NCI-H1930 (cell line): ENCODE measurements around the gene GRB2.
"Not testable (repeated sequence)": the region's sequence is repeated elsewhere in the genome, so short reads cannot be mapped to it uniquely, and the experiment has no call there.

Source experiments
- DNase-seq, 2 experiments: peaks; one replicate each; lab custom pipeline; 2025; lab: John Stamatoyannopoulos, UW

The GRB2 gene

DNA sequence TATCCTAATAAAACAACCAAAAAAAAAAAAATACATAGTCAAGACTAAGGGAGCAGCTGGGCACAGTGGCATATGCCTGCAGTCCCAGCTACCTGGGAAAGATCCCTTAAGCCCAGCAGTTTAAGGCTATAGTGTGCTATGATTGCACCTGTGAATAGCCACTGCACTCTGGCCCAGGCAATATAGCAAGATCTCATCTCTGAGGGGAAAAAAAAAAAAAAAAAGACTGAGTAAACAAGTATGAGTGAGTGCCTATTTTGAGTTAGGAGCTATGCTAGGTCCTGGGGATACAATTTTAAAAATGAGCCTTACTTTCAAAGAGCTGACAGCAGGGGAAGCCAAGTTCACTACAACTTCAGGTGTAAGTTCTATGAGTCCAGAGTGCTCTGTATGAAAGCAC, 55.4 kb downstream of the GRB2 start:
- no peak for DNase-seq

DNA sequence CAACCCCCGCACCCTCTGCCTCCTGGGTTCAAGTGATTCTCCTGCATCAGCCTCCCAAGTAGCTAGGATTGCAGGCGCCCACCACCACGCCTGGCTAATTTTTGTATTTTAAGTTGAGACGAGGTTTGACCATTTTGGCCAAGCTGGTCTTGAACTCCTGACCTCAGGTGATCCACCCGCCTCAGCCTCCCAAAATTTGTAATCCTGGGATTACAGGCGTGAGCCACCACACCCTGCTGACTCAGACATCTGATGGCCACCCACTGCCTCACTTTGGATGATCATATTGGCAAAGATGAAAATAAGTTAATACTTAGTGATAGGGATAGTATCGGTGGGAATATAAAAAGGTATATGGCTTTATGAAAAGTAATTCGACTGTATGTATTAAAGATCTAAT, 55.9 kb downstream of the GRB2 start:
- no peak for DNase-seq

DNA sequence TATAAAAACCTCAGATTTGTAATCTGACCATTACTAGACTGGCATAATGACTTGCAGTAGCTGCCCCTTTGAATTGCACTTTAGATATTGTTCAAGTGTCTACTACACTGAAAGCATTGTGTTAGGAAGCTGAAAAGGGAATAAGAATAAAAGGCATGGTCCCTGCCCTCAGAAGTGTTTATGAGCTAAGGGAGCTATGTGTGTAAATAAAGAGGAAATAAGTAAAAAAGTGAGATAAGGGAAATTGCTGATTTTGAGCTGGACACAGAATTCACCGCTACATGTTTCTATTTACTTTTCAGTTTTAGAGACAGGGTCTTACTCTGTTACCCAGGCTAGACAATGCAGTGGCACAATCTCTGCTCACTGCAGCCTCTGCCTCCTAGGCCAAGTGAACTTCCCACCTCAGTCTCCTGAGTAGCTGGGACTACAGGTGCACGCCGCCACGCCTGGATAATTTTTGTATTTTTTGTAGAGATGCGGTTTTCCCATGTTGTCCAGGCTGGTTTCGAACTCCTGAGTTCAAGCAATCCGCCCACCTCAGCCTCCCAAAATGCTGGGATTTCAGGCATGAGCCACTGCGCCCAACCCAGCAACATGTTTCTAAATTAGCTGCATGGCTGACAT, 57.0 kb downstream of the GRB2 start:
- DNase-seq: no peak

DNA sequence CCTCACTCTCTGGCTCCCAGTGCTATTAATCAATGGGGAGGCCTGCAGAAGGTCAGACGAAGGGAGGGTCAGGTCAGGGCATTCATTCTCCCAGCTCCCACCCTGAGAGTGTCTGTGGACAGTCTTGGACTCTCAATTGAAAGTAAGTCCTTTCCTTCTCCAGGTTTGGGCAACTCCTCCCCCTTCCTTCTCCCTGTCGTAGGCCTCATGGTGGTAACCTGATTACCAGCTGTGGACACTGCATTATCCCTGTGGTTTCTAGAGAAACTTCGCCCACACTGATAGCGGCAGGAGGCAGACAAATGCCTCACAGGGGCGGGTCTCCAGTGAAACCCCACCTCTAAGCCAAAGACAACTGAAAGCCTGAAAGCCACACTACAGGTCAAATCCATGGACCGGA, 58.6 kb downstream of the GRB2 start:
- DNase-seq: no peak

DNA sequence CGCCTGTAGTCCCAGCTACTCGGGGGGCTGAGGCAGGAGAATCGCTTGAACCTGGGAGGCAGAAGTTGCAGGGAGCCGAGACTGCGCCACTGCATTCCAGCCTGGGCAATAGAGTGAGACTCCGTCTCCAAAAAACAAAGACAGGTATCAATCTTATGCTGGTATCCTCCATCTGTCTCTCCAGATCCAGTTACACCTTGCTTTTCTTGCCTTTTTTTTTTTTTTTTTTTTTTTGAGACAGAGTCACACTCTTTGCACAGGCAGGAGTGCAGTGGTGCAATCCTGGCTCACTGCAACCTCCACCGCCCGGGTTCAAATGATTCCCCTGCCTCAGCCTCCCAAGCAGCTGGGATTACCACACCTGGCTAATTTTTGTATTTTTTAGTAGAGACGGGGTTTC, 59.1 kb downstream of the GRB2 start:
- not testable (repeated sequence) for DNase-seq

DNA sequence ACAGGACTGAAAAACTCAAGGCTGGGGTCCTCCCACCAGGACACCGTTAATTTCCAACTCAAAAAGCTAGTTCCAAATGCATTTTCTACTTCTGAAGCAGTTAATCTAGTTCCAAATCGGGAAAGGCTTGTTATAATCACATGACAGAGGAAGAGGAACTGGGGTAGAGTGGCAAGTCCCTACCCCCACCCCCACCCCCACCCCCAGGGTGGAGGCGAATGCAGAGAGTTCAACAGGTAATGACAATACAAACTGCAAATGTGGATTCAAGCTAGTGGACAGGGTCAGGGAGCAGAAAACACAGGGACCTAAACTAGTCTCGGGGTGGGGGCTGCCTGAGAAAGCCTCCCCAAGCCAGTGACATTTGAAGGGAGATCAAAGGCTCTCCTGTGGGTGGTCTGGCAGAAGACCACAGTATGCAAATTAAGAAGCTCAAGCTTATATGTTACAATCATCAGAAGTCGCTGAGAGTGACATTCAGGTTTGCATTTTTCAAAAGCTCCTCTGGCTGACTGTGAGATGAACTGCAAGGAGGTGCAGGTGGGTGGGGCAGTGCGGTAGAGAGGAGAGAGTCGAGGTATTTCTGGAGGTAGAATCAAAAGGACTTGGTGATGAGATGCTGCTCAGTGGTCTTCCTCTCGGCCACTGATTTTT, 59.8 kb downstream of the GRB2 start:
- DNase-seq: no peak

DNA sequence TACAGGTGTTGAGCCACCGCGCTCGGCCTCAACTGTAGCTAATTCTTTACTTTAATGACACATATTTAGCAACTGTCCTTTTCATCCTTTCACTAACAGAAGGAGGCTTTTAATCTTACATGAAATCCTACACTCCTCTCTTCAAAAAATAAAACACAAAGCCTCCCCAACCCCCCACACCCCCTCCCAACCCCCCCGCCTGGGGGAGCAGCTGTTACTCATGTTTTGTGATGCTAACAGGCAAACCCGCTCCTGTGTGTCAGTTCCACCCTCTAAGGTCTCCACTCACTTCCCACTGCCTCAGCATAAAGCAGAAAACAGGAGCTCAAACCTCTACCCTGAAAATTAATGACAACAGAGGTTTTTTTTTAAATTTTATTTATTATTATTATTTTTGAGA, 60.8 kb downstream of the GRB2 start:
- DNase-seq: no peak

DNA sequence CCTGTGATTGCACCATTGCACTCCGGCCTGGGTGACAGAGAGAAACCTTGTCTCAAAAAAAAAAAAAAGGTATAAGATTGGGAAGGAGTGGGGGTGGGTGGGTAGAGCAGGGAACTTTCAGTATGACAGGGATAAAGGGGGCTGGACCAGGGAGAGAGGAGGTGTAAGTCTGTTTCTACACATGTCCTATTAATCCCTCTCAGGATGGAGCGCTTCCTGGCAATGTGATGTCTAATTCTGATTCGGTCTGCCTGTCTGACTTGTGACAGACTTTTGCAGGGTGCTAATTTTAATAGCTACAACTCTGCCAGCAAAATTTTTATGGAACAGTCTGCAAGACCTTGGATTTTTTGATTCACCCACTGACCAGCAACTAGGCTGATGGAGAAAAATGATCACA, 62.5 kb downstream of the GRB2 start:
- no peak for DNase-seq

DNA sequence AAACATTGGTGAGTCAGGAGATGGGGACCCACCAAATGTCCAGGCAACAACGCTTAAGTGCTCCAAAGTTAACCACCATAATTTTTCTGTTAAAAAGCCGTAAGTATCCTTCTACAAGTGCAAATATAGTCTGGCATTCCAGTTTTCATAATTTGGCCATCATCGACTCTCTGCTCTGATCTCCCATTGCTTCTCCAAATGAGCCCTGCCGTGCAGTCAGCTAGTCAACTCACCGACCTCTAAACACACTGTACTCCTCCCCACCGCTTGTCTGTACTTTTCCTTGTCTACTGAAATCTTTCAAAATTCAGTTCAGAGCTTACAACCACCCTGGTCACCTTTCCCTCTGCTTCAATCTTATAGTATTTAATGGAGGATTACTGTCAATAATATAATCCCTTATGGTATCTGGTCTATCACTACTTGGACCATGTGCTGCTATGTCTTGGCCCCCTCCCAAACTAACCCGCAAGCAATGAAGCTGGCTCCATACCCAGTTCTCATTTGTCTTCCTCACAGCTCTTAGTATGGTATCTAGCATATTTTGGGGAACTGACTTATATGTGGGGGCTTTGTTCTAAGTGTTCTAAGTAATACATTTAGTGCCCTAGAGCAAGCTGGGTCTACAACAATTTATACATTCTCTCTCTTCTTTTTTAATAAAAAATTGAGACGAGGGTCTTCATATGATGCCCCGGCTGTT, 63.5 kb downstream of the GRB2 start:
- no peak for DNase-seq

DNA sequence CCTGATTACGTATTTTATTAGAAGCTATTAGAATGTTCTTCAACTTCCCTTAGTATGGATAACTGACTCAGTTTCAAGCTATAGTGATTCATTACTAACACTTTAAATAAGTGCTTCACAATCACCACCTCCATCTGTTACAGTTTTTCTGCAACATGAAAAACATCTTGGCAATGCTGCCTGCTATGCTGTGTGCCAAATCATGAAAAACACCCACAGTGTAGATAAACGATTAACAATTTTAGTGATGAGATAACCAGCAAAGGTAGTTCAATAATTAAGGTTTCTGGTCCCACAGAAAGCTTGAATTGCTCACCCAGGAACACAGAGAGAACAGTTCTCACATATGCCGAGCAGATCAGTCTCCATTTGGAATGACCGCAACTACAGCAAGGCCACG, 64.8 kb downstream of the GRB2 start:
- no peak for DNase-seq

DNA sequence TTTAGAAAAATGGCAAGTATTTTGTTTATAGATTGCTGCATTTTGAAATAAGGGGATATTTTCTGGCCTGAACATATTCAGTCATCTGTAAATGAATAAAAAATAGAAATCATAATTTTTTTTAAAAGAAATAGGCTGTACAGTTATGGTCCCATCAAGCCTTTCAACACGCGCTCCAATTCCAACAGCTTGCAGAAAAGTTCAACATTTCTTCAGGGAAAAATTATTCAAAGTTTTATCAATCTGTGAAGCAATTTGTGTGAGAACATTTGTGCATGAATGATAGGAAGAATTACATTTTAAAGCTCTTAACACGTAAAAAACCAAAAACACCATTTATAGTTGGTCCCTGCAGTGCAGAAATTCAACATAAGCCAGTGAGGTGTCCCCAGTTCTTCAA, 65.5 kb downstream of the GRB2 start:
- no peak for DNase-seq

DNA sequence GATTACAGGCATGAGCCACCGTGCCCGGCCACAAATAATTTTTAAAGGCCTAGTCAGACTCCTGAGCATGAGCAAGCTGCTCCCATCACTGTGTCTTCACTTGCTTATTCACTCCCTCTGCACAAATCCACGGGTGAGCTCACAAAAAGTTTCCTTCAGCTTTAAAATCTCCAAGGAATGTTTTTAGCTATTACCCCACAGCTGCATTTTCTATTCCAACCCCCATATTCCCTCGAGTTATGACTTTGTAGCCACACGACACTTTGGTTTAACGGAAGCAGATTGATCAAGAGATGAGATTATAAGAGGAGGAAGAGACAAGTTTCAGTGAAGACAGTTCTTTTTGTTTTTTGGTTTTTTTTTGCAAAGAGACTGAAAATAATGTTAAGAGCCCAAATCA, 67.1 kb downstream of the GRB2 start:
- no peak for DNase-seq

DNA sequence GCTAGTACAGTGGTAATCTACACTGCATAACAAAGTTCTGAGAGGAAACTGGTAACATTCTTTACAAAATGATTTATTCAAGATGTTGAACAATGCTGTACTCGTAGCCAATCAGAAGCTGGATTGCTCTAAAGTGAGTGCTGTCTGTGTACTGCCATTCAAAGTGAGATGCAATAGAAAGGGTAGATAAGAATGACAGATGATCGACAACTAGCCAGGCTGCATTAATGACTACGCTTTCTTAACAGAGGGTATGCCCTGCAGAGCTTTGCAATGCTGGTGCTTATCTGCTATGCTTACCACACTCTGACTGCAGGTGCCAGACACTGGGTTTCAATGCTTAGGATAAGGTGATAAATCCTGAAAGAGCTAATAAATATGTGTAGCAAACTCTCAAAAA, 70.2 kb downstream of the GRB2 start:
- DNase-seq: no peak

DNA sequence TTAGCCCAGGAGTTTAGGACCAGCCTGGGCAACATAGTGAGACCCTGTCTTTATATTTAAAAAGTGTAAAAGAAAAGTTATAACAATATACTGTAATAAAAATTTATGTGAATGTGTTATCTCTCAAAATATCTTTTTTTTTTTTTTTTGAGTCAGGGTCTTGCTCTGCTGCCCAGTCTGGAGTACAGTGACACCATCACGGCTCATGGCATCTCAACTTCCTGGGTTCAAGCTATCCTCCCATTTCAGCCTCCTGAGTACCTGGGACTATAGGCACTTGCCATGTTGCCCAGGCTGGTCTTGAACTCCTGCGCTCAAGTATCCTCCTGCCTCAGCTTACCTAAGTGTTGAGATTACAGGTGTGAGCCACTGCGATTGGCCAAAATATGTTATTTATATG, 70.8 kb downstream of the GRB2 start:
- no peak for DNase-seq

DNA sequence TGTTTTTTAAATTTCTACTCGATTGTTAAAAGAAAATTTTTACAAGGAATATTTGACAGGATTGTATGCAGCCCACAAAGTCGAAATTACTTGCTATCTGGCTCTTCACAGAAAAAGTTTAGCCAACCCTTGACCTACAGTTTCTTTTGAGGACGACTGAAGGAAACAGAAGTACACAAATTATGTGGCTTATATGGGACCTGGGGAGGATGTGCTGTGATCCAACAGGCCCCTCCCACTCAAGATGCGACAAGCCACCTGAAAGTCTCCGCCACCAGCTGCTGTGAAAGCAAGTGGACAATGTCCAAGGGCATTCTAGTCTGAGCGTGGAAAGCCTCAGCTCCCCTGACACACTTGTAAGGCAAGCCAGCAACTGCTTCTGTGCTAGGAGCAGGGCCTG, 73.8 kb downstream of the GRB2 start:
- no peak for DNase-seq

DNA sequence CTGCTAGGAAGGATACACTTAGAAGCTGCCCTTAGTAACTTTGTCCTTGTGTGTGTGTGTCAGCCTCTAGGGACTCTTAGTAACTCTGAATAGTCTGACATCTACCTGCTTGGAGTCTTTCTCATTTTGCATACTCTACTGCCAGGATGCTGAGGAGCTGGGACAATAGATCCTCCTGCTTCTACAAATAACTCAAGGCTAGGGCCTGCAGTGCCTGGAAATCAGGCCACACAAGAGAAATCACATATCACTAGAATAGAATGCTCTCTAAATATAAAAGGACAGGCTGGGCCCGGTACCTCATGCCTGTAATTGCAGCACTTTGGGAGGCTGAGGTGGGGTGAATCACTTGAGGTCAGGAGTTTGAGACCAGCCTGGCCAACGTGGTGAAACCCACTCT, 77.7 kb downstream of the GRB2 start:
- DNase-seq: no peak

DNA sequence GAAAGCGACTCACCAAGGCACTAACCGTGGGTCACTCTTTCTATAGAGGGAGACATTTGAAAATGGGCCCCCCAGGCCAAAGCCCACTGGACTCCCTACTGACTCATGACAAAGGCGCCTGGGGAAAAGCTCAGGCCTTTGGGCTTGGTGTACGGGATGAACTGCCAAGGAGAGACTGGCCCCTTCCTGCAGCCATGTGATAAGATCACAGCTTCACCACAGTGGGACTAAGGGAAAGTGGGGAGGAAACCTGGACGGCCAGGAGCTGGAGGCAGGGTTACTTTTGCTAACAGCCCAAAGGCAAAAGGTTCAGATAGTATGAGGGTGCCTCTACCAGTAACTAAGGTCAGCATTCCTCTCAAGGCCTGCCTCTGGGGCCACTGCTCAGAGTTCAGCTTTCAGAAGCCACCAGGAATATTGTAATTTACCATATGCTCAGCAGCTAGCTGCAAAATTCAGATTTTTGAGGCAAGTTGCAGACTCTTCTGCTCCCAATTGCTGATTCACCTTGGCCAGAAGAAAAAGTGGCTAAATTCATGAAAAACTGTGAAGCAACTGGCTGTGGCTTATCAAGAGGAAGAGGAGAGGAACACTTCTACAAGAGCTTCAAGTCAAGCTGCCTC, 79.1 kb downstream of the GRB2 start:
- no peak for DNase-seq

DNA sequence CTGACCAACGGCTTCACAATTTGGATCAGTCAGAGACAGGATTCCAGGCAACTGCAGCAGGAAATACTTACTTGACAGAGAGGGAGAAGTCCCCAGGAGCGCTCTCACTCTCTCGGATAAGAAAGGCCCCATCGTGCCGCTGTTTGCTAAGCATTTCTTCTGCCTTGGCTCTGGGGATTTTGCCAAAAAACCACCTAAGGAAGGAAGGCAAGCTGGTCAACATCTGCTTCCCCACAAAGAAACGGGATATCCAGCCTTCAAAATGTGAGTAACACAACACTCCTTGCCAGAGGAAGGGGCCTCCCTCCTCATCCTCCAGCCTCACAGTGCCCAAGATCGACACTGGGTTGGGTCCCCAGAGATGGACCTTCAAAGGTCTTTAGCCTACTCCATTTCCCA, 79.7 kb downstream of the GRB2 start:
- no peak for DNase-seq

DNA sequence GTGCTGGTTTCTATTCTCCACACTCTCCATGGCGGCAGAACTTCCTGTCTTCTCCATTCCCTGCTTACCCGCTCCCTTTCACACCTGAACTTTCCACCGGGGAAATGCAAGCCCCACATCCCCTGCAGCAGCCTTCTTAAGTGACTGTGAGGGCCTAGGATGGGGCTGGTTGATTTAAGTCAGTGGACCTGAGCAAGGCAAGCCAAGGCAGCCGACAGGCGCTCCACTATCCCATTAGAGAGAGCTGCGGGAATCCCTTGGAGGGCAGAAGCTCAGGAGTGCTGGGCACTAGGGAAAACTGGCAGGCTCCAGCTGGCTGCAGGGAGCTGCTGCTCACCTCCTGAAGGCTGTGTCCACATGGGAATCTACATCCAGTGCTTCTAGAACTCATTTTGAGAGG, 80.1 kb downstream of the GRB2 start:
- DNase-seq: no peak

DNA sequence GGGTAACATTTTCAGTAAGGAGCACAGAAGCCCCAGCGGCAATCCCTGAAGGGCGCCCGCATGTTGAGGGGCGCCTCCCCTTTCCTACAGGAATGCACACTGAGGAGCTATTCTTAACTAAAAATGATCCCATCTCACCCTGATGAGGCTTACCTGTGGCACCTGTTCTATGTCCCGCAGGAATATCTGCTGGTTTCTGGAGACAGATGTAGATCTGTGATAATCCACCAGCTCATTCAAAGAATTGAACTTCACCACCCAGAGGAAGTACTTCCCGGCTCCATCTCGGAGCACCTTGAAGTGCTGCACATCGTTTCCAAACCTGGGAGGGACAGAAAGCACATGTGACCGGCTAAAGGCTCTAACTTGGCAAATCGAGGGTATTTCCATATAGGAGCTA, 84.0 kb downstream of the GRB2 start:
- no peak for DNase-seq

DNA sequence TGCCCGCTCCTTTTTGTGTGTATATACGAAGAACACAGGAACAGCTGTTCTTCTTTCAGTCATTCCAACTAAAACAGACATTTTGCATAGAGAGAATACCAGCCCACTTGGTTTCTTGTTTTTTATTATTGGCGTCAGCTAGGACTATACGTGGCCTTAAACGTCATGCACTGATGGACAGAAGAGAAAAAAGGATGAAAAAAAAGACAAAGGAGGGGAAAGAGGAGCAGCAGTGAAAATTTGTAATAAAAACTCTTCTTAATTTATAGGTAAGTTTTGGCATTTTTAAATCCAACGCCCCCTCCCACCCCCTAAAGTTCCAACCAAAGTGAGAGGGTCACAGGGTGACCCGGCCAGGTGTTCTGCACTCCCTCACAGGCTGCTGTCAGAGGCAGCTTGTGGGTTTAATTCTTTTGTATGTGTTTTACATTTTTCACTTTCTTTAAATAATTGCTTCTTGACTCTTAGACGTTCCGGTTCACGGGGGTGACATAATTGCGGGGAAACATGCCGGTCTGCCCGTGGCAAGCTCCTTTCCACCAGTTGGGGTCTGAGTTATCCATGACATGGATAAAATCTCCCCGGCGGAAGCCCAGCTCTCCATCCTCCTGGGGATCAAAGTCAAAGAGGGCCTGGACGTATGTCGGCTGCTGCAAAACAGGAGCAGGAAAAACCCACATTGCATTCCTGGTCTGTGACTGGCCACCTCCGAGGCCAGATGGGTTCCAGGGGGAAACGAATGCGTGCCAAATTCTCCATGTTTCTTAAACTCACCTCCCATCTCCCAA, 85.4 kb downstream of the GRB2 start:
- no peak for DNase-seq

DNA sequence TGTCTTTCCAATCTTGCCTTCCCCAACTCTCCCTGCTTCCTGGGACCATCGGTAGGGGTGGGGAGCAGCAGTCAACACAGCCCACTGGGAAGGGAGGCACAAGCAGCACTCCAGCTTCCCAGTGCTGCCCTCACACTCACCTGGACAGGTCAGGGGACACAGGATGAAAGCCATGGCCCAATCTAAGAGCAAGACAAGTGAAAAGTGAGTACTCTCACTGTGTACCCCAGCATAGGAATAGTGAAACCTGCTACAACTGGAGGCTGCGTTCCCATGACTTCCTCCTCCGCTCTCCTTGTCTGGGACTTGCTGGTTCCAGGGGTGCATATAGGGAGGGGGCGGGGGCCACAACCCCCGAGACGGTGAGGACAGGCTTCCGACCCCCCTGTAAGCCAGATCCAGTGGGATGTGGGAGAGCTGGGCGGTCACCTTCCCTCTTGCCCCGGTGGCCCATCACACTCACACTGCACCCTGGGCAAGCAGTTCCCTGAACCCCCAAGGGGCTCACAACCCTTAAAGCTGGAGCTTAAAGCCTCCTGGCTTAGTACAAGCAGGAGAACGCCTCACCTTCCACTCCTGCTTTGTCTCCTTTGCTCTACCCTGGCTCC, 86.8 kb downstream of the GRB2 start:
- DNase-seq: no peak
